Left renal pelvis (tissue), 4 donors: ENCODE data around the gene ARID5B. TPM values are rescaled to one million over a fixed set of nuclear protein-coding genes. Genes with fewer than 3 reads are reported as not detected.

Experiments used
- DNase-seq, 4 donors: peaks; one replicate each; pipeline ENCODE4 v3.0.0-alpha.2; 2013; ENCODE audit warnings: low read depth in 4 of 4, low spot score in 3 of 4
- polyA plus RNA-seq, 4 donors: library from polyadenylated mRNA; unstranded; fragments of 120-200 nt; gene quantifications; one replicate each; pipeline ENCODE4 v1.2.1, GENCODE V29; 2013; ENCODE audit not compliant: insufficient read length in 4 of 4

The ARID5B gene
- polyA plus RNA-seq, 4 donors, result 24.7 to 54.5 (median 52.1) TPM

- no peak for DNase-seq
Observed at GRCh38 chr10:61984803-61985418, 83.4 kb downstream of the ARID5B start.

- DNase-seq, result no peak
Observed at GRCh38 chr10:61985715-61986114, 84.2 kb downstream of the ARID5B start.

- no peak for DNase-seq
Observed at GRCh38 chr10:61986382-61986781, 84.9 kb downstream of the ARID5B start.

- DNase-seq, result no peak
Observed at GRCh38 chr10:61986788-61987492, 85.4 kb downstream of the ARID5B start.

GRCh38 chr10:61987537-61987936 is 86.0 kb downstream of the ARID5B start:
- no peak for DNase-seq

GRCh38 chr10:61987951-61988379 is 86.5 kb downstream of the ARID5B start:
- no peak for DNase-seq

GRCh38 chr10:61989995-61990760 is 88.7 kb downstream of the ARID5B start:
- DNase-seq, result no peak

GRCh38 chr10:61990761-61991135 is 89.2 kb downstream of the ARID5B start:
- no peak for DNase-seq

GRCh38 chr10:61991166-61991565 is 89.7 kb downstream of the ARID5B start:
- DNase-seq, result no peak

- DNase-seq, result no peak
Observed at GRCh38 chr10:61992059-61992460, 90.6 kb downstream of the ARID5B start.

GRCh38 chr10:61992671-61993668 is 91.5 kb downstream of the ARID5B start:
- DNase-seq, result no peak

- no peak for DNase-seq
Observed at GRCh38 chr10:61993711-61994401, 92.4 kb downstream of the ARID5B start.

GRCh38 chr10:61994405-61995219 is 93.1 kb downstream of the ARID5B start:
- DNase-seq, result no peak

- no peak for DNase-seq
Observed at GRCh38 chr10:61995220-61995503, 93.7 kb downstream of the ARID5B start.

GRCh38 chr10:61998937-61999336 is 97.4 kb downstream of the ARID5B start:
- DNase-seq, result no peak

- DNase-seq, result no peak
Observed at GRCh38 chr10:62000037-62000603, 98.6 kb downstream of the ARID5B start.

GRCh38 chr10:62000726-62001125 is 99.2 kb downstream of the ARID5B start:
- no peak for DNase-seq

- no peak for DNase-seq
Observed at GRCh38 chr10:62001898-62002297, 100.4 kb downstream of the ARID5B start.

- no peak for DNase-seq
Observed at GRCh38 chr10:62002753-62003152, 101.3 kb downstream of the ARID5B start.
